CD4-positive, alpha-beta T cell (primary cell): ENCODE measurements around the gene RORC. TPM values are rescaled to one million over a fixed set of nuclear protein-coding genes. Genes with fewer than 3 reads are reported as not detected.
"Not testable (repeated sequence)": the region's sequence is repeated elsewhere in the genome, so short reads cannot be mapped to it uniquely, and the experiment has no call there.

Experiments
- ATAC-seq: fragments of 200-7000 bp; cut with Tn5 transposase; one replicate; pipeline ENCODE4 v1.10.0; 2022; ENCODE audit warnings: mild to moderate bottlenecking; ENCODE audit not compliant: poor library complexity
- CTCF ChIA-PET: fragments of 350-600 bp; sonication (Branson Sonifier 250); formaldehyde crosslinking; loops from one replicate; lab custom pipeline; 2021; ENCODE audit warnings: antibody characterized with exemption, inconsistent platforms; lab: Charles Lee
- POLR2A ChIA-PET: fragments of 350-600 bp; sonication (Branson Sonifier 250); formaldehyde crosslinking; loops from one replicate; lab custom pipeline; 2021; ENCODE audit warnings: antibody characterized with exemption, inconsistent platforms; lab: Charles Lee
- DNase-seq, 14 experiments: peaks; one replicate each; pipeline ENCODE4 v3.0.0-alpha.2; 2013 to 2020; ENCODE audit warnings: mixed read lengths in 2 of 14
- H3K27ac ChIP-seq, 2 donors: one replicate each; pipeline versions ENCODE4 v1.5.1 to v1.7.0; 2013; ENCODE audit warnings: low read length in 2 of 2, low read depth in 1 of 2, mild to moderate bottlenecking in 1 of 2
- H3K27me3 ChIP-seq, 2 experiments: 1 replicate in 1 of 2; 2 replicates in 1 of 2; pipeline versions ENCODE4 v1.6.1 to v1.7.0; 2013; ENCODE audit warnings: low read length in 2 of 2, control low read depth in 1 of 2, mild to moderate bottlenecking in 1 of 2, moderate library complexity in 1 of 2; ENCODE audit not compliant: insufficient read depth in 2 of 2, control insufficient read depth in 1 of 2
- H3K36me3 ChIP-seq: one replicate; pipeline ENCODE4 v1.6.1; 2013; ENCODE audit warnings: low read length, control low read depth; ENCODE audit not compliant: insufficient read depth
- H3K4me1 ChIP-seq: one replicate; pipeline ENCODE4 v1.6.1; 2013; ENCODE audit warnings: low read length, control low read depth; ENCODE audit not compliant: insufficient read depth
- H3K4me3 ChIP-seq: one replicate; pipeline ENCODE4 v1.5.1; 2013; ENCODE audit warnings: mild to moderate bottlenecking, low read length, moderate library complexity
- H3K9me3 ChIP-seq, 2 experiments: 1 replicate in 1 of 2; 2 replicates in 1 of 2; pipeline versions ENCODE4 v1.6.1 to v1.7.0; 2013; ENCODE audit warnings: low read length in 2 of 2, mild to moderate bottlenecking in 2 of 2, control low read depth in 1 of 2, moderate library complexity in 1 of 2; ENCODE audit not compliant: control insufficient read depth in 1 of 2, insufficient read depth in 1 of 2
- H3K27ac Mint-ChIP-seq: one replicate; pipeline ENCODE4 v1.8.0; 2020; ENCODE audit warnings: mixed read lengths
- H3K27me3 Mint-ChIP-seq: one replicate; pipeline ENCODE4 v1.8.0; 2021; ENCODE audit warnings: mixed read lengths
- H3K36me3 Mint-ChIP-seq: one replicate; pipeline ENCODE4 v1.8.0; 2021; ENCODE audit warnings: low read depth, mixed read lengths
- H3K4me1 Mint-ChIP-seq: one replicate; pipeline ENCODE4 v1.8.0; 2021; ENCODE audit warnings: low read depth, mixed read lengths
- H3K4me3 Mint-ChIP-seq: one replicate; pipeline ENCODE4 v1.8.0; 2020; ENCODE audit warnings: mild to moderate bottlenecking, mixed read lengths
- H3K9me3 Mint-ChIP-seq: one replicate; pipeline ENCODE4 v1.8.0; 2020; ENCODE audit warnings: mixed read lengths
- intact Hi-C, 2 experiments: fragments of 100-400 bp; cut with DNase I in 1 of 2; cut with micrococcal nuclease in 1 of 2; formaldehyde crosslinking; loops; one replicate each; pipeline versions ENCODE4 v1.15.1 to v1.9.0; 2023 to 2025; cut with DNase I, micrococcal nuclease
- polyA plus RNA-seq, 2 donors: library from polyadenylated mRNA; unstranded; fragments of 120-200 nt; gene quantifications; one replicate each; pipeline ENCODE4 v1.2.1, GENCODE V29; 2013
- total RNA-seq, 174 experiments: library from RNA in 2 of 174; stranded (reverse) in 2 of 174; gene quantifications; one replicate each; pipeline ENCODE4 v1.2.3 and lab custom pipeline; 2021 to 2026
- TF ChIP-seq, protein P1 (sequence below): fragments of 200-600 bp; IDR thresholded peaks from one replicate; pipeline ENCODE4 v1.8.0; 2022; ENCODE audit warnings: antibody characterized with exemption, mild to moderate bottlenecking

RORC gene
- total RNA-seq, result 1 to 10 TPM; 3.6 to 3.7 TPM
- 20.7 TPM for polyA plus RNA-seq (2013, experiment 1 of 2)
- polyA plus RNA-seq (2013, experiment 2 of 2), result 19.7 TPM
- 2.4 to 125 (median 10.7) reads per million in 172 experiments for total RNA-seq (lab: John Stamatoyannopoulos, UW)

DNA sequence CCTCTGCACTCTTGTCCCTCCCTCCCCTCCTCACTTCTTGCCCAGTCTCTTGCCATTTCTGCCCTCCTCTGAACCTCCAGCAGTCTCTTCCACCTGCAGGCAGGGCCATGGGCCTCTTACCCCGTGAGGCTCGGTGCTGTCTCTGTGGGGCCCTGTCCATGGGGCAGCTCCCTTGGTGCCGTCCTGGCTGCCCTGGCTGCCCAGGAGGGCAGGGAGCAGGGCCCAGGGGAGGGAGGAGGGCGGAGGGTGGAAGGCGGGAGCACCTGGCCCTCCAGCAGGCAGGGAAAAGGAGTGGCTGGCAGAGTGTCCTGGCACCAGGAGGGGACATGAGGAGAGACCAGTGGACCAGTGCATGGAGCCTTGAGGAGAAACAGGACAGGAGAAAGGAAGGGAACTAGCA lies at the start of gene RORC:
RORC (minus strand) TSS at position 198 of the 400 bp plus-strand sequence; CDS start at position 160, 38 bp downstream.
- Histone ChIP-seq H3K9me3 (no peaks in the 10 kb centered on the region), H3K4me3 (peak within 1 kb of the TSS; percentile 49), H3K4me1 (peaks cover 95% of the 10 kb centered on the region), H3K27ac (peak within 1 kb of the TSS; percentile 15 to 64), H3K27me3 (no peaks in the 10 kb centered on the region), H3K36me3 (no peaks in the 10 kb centered on the region)
- H3K4me3 Mint-ChIP-seq, result peak within 1 kb of the TSS; percentile 59
- CTCF ChIA-PET, result interaction anchor here (0.9 kb wide), 1 partner anchor 12 kb away, joined by 3 read pairs; no protein-coding TSS in a partner anchor
- H3K27me3 Mint-ChIP-seq, result no peaks in the 10 kb centered on the region
- H3K9me3 Mint-ChIP-seq, result no peaks in the 10 kb centered on the region
- peaks cover 93% of the 10 kb centered on the region for H3K4me1 Mint-ChIP-seq
- DNase-seq, result no peak
- TF ChIP-seq, protein P1, sequence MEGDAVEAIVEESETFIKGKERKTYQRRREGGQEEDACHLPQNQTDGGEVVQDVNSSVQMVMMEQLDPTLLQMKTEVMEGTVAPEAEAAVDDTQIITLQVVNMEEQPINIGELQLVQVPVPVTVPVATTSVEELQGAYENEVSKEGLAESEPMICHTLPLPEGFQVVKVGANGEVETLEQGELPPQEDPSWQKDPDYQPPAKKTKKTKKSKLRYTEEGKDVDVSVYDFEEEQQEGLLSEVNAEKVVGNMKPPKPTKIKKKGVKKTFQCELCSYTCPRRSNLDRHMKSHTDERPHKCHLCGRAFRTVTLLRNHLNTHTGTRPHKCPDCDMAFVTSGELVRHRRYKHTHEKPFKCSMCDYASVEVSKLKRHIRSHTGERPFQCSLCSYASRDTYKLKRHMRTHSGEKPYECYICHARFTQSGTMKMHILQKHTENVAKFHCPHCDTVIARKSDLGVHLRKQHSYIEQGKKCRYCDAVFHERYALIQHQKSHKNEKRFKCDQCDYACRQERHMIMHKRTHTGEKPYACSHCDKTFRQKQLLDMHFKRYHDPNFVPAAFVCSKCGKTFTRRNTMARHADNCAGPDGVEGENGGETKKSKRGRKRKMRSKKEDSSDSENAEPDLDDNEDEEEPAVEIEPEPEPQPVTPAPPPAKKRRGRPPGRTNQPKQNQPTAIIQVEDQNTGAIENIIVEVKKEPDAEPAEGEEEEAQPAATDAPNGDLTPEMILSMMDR, result no peak
- no peak for ATAC-seq
- H3K27ac Mint-ChIP-seq, result peak within 1 kb of the TSS; percentile 79
- no peaks in the 10 kb centered on the region for H3K36me3 Mint-ChIP-seq
- POLR2A ChIA-PET, result interaction anchor here (0.5 kb wide), 1 partner anchor 15 kb away, joined by 3 read pairs; no protein-coding TSS in a partner anchor
- intact Hi-C loops, result no loop called here

DNA sequence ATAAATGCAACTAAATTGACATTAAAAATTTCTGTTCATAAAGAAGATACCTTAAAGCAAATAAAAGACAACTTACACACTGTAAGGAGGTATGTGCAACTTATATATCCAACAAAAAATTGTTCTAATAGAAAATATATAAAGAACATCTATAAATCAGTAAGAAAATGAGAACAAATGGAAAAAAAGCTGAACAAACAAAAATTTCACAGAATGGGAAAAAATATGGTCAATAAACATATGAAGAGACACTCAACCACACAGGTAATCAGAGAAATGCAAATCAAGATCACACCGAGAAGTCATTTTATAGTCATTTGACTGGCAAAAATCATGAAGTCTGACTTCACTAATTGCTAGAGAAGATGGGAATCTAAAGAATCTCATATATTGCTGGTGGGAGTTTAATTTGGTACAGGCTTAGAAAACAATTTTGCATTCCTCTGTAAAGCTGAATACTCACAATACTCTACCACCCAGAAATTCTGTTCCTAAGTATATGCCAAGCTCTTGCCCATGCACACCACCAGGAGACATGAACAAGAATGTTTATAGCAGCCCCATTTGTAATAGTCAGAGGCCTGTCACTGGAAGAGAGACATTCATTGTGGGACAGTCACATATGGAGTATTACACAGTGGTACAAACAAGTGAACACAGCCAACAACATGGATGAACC lies 44.0 kb upstream of the RORC start:
- ATAC-seq (no peak), DNase-seq (no peak)
- no peaks in the 10 kb centered on the region for H3K4me1 ChIP-seq
- Mint-ChIP-seq H3K4me1 (peaks cover 23% of the 10 kb centered on the region), H3K4me3 (no peak overlapping the region), H3K36me3 (peaks cover 59% of the 10 kb centered on the region), H3K9me3 (no peaks in the 10 kb centered on the region), H3K27ac (peak overlapping the region; percentile 40), H3K27me3 (no peaks in the 10 kb centered on the region)
- intact Hi-C loops, result no loop called here
- no peaks in the 10 kb centered on the region for H3K27me3 ChIP-seq
- POLR2A ChIA-PET, result interaction anchor here (0.6 kb wide), 2 partner anchors 9 to 24 kb away, joined by 3 read pairs; no protein-coding TSS in a partner anchor
- peaks cover 44% of the 10 kb centered on the region for H3K36me3 ChIP-seq
- no peak overlapping the region for H3K27ac ChIP-seq
- TF ChIP-seq, protein P1, result no peak
- H3K9me3 ChIP-seq, result no peaks in the 10 kb centered on the region
- H3K4me3 ChIP-seq, result no peak overlapping the region
- CTCF ChIA-PET, result no interaction called here

DNA sequence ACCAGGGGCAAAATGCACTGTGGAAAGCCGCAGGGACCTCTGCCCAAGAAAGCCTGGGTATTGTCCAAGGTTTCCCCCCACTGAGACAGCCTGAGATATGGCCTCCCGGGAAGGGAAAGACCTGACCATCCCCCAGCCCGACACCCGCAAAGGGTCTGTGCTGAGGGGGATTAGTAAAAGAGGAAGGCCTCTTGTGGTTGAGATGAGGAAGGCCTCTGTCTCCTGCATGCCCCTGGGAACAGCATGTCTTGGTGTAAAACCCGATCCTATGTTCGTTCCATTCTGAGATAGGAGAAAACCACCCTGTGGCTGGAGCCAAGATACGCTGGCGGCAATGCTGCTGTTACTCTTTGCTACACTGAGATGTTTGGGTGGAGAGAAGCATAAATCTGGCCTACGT lies 41.2 kb upstream of the RORC start:
- ATAC-seq, H3K9me3 Mint-ChIP-seq, H3K27me3 Mint-ChIP-seq, POLR2A ChIA-PET, DNase-seq, H3K27ac ChIP-seq, H3K27ac Mint-ChIP-seq, H3K4me1 ChIP-seq, H3K27me3 ChIP-seq, CTCF ChIA-PET, H3K9me3 ChIP-seq, H3K4me3 Mint-ChIP-seq, intact Hi-C loops, H3K4me3 ChIP-seq: not testable (repeated sequence)
- Mint-ChIP-seq H3K4me1 (peaks cover 27% of the 10 kb centered on the region), H3K36me3 (peaks cover 47% of the 10 kb centered on the region)
- peaks cover 36% of the 10 kb centered on the region for H3K36me3 ChIP-seq
